ENCODE results near the gene TMEM150C. TPM values are rescaled to one million over a fixed set of nuclear protein-coding genes. Genes with fewer than 3 reads are reported as not detected.

TMEM150C gene
- total and polyA plus RNA-seq, 2 donors (not counting 1 experiment from before 2014, with no cell fraction given), result 0.24 to 1.2 TPM

DNA sequence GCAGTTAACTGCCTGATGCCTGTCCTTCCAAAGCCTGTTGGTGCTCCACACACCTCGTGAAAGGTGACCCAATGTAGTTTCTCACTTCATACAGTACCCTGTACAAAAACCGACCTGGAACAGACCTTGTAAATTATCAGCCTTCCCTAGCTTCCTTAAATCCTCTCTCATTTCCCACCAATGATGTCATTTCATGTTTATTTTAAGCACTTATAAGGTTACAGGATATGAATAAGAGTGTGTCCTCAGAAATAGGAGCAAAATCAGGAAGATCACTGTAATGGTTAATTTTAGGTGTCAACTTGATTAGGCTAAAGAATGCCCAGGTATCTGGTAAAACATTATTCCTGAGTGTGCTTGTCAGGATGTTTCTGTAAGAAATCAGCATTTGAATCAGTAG is 44.7 kb downstream of the TMEM150C start:
- no peak overlapping the region for H3K4me3 ChIP-seq (replicated peaks in 1 of 4; ENCODE audit: control extremely low read depth in 1 of 4, insufficient read depth in 1 of 4, low read depth in 3 of 4, low read length in 4 of 4)
- peak; percentile 24 to 73 for DNase-seq (ENCODE audit: low read depth in 2 of 2)
- no peak overlapping the region for H2AFZ ChIP-seq (ENCODE audit: low read length)
- H3K36me3 ChIP-seq (ENCODE audit: control insufficient read depth, insufficient read depth, low read length), result no peaks in the 10 kb centered on the region
- no peaks in the 10 kb centered on the region for H3K4me1 ChIP-seq (ENCODE audit: control insufficient read depth, extremely low read depth, insufficient read depth, low read length)
- no peaks in the 10 kb centered on the region for H3K9me3 ChIP-seq (ENCODE audit: control insufficient read depth, insufficient read depth, low read depth, low read length)
- H3K79me2 ChIP-seq (ENCODE audit: control insufficient read depth, insufficient read depth, low read length), result no peaks in the 10 kb centered on the region
- H3K4me2 ChIP-seq (ENCODE audit: extremely low read depth, insufficient read depth, low read length), result no peak overlapping the region
- H4K20me1 ChIP-seq (ENCODE audit: control insufficient read depth, extremely low read depth, insufficient read depth, low read length), result no peaks in the 10 kb centered on the region
- H3K9ac ChIP-seq (ENCODE audit: insufficient read depth, low read length), result no peak overlapping the region
- H3K27me3 ChIP-seq (ENCODE audit: control insufficient read depth, insufficient read depth, low read length), result no peaks in the 10 kb centered on the region
- TF ChIP-seq EZH2 (IDR thresholded peaks at IDR 0.05; ENCODE audit: low read length, missing control alignments) (no peak), CTCF (conservative IDR thresholded peaks at IDR 0.05 in 1 of 2, IDR thresholded peaks at IDR 0.05 in 1 of 2; ENCODE audit: low read depth in 1 of 2, low read length in 2 of 2) (no peak)
- H3K27ac ChIP-seq (ENCODE audit: insufficient read depth, low read length), result no peak overlapping the region

- H3K4me2 ChIP-seq (ENCODE audit: extremely low read depth, insufficient read depth, low read length), result no peak overlapping the region
- no peaks in the 10 kb centered on the region for H3K79me2 ChIP-seq (ENCODE audit: control insufficient read depth, insufficient read depth, low read length)
- H4K20me1 ChIP-seq (ENCODE audit: control insufficient read depth, extremely low read depth, insufficient read depth, low read length), result no peaks in the 10 kb centered on the region
- H3K4me3 ChIP-seq (replicated peaks in 1 of 4; ENCODE audit: control extremely low read depth in 1 of 4, insufficient read depth in 1 of 4, low read depth in 3 of 4, low read length in 4 of 4), result no peak overlapping the region
- H2AFZ ChIP-seq (ENCODE audit: low read length), result no peak overlapping the region
- TF ChIP-seq CTCF (conservative IDR thresholded peaks at IDR 0.05 in 1 of 2, IDR thresholded peaks at IDR 0.05 in 1 of 2; ENCODE audit: low read depth in 1 of 2, low read length in 2 of 2) (no peak), EZH2 (IDR thresholded peaks at IDR 0.05; ENCODE audit: low read length, missing control alignments) (no peak)
- H3K27ac ChIP-seq (ENCODE audit: insufficient read depth, low read length), result no peak overlapping the region
- DNase-seq (ENCODE audit: low read depth in 2 of 2), result peak; percentile 45 to 94
- no peaks in the 10 kb centered on the region for H3K36me3 ChIP-seq (ENCODE audit: control insufficient read depth, insufficient read depth, low read length)
- no peaks in the 10 kb centered on the region for H3K4me1 ChIP-seq (ENCODE audit: control insufficient read depth, extremely low read depth, insufficient read depth, low read length)
- no peaks in the 10 kb centered on the region for H3K9me3 ChIP-seq (ENCODE audit: control insufficient read depth, insufficient read depth, low read depth, low read length)
- H3K27me3 ChIP-seq (ENCODE audit: control insufficient read depth, insufficient read depth, low read length), result peaks cover 2% of the 10 kb centered on the region
- no peak overlapping the region for H3K9ac ChIP-seq (ENCODE audit: insufficient read depth, low read length)
Observed at GRCh38 chr4:82515705-82516104, 46.1 kb downstream of the TMEM150C start.

DNA sequence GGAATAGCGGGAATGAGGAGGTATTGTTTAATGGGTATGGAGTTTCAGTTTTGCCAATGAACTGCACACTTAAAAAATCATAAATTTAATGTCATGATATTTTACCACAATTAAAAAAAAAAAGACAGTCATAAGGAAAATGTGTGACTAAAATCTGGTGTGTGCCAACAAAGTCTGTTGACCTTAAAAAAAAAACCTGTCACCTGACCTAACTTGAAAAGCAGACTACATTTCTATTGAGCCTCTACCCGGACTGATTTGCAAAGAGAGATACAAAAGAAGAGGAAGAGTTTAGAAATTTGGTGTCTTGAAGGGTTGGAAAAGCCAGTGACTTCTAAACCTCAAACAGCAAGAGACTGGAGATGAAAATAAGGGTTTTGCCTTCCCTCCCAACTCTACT is 48.4 kb downstream of the TMEM150C start:
- no peak for DNase-seq (ENCODE audit: low read depth in 2 of 2)
- Histone ChIP-seq H3K4me3 (replicated peaks in 1 of 4; ENCODE audit: control extremely low read depth in 1 of 4, insufficient read depth in 1 of 4, low read depth in 3 of 4, low read length in 4 of 4) (no peak overlapping the region), H3K4me2 (ENCODE audit: extremely low read depth, insufficient read depth, low read length) (no peak overlapping the region), H3K36me3 (ENCODE audit: control insufficient read depth, insufficient read depth, low read length) (no peaks in the 10 kb centered on the region), H3K79me2 (ENCODE audit: control insufficient read depth, insufficient read depth, low read length) (no peaks in the 10 kb centered on the region), H3K27ac (ENCODE audit: insufficient read depth, low read length) (no peak overlapping the region), H4K20me1 (ENCODE audit: control insufficient read depth, extremely low read depth, insufficient read depth, low read length) (no peaks in the 10 kb centered on the region), H3K9ac (ENCODE audit: insufficient read depth, low read length) (no peak overlapping the region), H2AFZ (ENCODE audit: low read length) (no peak overlapping the region), H3K27me3 (ENCODE audit: control insufficient read depth, insufficient read depth, low read length) (peaks cover 2% of the 10 kb centered on the region), H3K9me3 (ENCODE audit: control insufficient read depth, insufficient read depth, low read depth, low read length) (no peaks in the 10 kb centered on the region), H3K4me1 (ENCODE audit: control insufficient read depth, extremely low read depth, insufficient read depth, low read length) (no peaks in the 10 kb centered on the region)
- TF ChIP-seq EZH2 (IDR thresholded peaks at IDR 0.05; ENCODE audit: low read length, missing control alignments), result no peak
- no peak for TF ChIP-seq CTCF (conservative IDR thresholded peaks at IDR 0.05 in 1 of 2, IDR thresholded peaks at IDR 0.05 in 1 of 2; ENCODE audit: low read depth in 1 of 2, low read length in 2 of 2)
